Amniotic epithelial cell (primary cell): Measurements from ENCODE around the gene TOMM22.

Experiments
- DNase-seq: peaks from one replicate; pipeline ENCODE4 v3.0.0-alpha.2; 2010; ENCODE audit warnings: low read depth

The TOMM22 gene

GRCh38 chr22:38715176-38715764, 33.5 kb downstream of the TOMM22 start:
- no peak for DNase-seq

- no peak for DNase-seq
Measured at GRCh38 chr22:38715852-38716251, 34.1 kb downstream of the TOMM22 start.

GRCh38 chr22:38716271-38716670, 34.5 kb downstream of the TOMM22 start:
- DNase-seq: no peak

GRCh38 chr22:38716826-38717225, 35.1 kb downstream of the TOMM22 start:
- no peak for DNase-seq

GRCh38 chr22:38717244-38717643, 35.5 kb downstream of the TOMM22 start:
- no peak for DNase-seq

GRCh38 chr22:38718414-38718813, 36.7 kb downstream of the TOMM22 start:
- DNase-seq: peak; percentile 81

- no peak for DNase-seq
Measured at GRCh38 chr22:38719196-38719595, 37.4 kb downstream of the TOMM22 start.

GRCh38 chr22:38720350-38720749, 38.6 kb downstream of the TOMM22 start:
- no peak for DNase-seq

GRCh38 chr22:38721551-38721950, 39.8 kb downstream of the TOMM22 start:
- DNase-seq: no peak

- no peak for DNase-seq
Measured at GRCh38 chr22:38724176-38724575, 42.4 kb downstream of the TOMM22 start.

GRCh38 chr22:38724926-38725571, 43.3 kb downstream of the TOMM22 start:
- peak; percentile 50 for DNase-seq

- no peak for DNase-seq
Measured at GRCh38 chr22:38725900-38726655, 44.3 kb downstream of the TOMM22 start.

- no peak for DNase-seq
Measured at GRCh38 chr22:38727123-38727522, 45.4 kb downstream of the TOMM22 start.

GRCh38 chr22:38727530-38728451, 46.0 kb downstream of the TOMM22 start:
- no peak for DNase-seq

GRCh38 chr22:38728871-38729796, 47.4 kb downstream of the TOMM22 start:
- DNase-seq: no peak

- no peak for DNase-seq
Measured at GRCh38 chr22:38729946-38730345, 48.2 kb downstream of the TOMM22 start.

- DNase-seq: no peak
Measured at GRCh38 chr22:38730411-38730871, 48.7 kb downstream of the TOMM22 start.

- no peak for DNase-seq
Measured at GRCh38 chr22:38731703-38732161, 50.0 kb downstream of the TOMM22 start.

- DNase-seq: no peak
Measured at GRCh38 chr22:38732251-38732815, 50.6 kb downstream of the TOMM22 start.

GRCh38 chr22:38733329-38733723, 51.6 kb downstream of the TOMM22 start:
- DNase-seq: peak; percentile 40
